Stimulated activated CD8-positive, alpha-beta memory T cell treated with anti-CD3 and anti-CD28 coated beads, Interleukin-2, amount 100 ng/mL, for 1 hour (primary cell): ENCODE data around the gene EQTN.
"Not testable (repeated sequence)": the region's sequence is repeated elsewhere in the genome, so short reads cannot be mapped to it uniquely, and the experiment has no call there.

Experiments
- DNase-seq, 2 donors: peaks; one replicate each; pipeline ENCODE4 v3.0.0-alpha.2; 2020; ENCODE audit warnings: low read depth in 2 of 2

The EQTN gene

GRCh38 chr9:27293996-27294395, 3.0 kb downstream of the EQTN start:
- DNase-seq = no peak

GRCh38 chr9:27292659-27293405, 4.1 kb downstream of the EQTN start:
- DNase-seq = no peak

- DNase-seq = no peak
These were observed 5.7 kb downstream of the EQTN start for GRCh38 chr9:27291292-27291691.

- DNase-seq = no peak
These were observed 14.7 kb downstream of the EQTN start for GRCh38 chr9:27282269-27282668.

- no peak for DNase-seq
These were observed 16.1 kb downstream of the EQTN start for GRCh38 chr9:27280860-27281259.

- DNase-seq = no peak
These were observed 16.7 kb downstream of the EQTN start for GRCh38 chr9:27280249-27280648.

GRCh38 chr9:27279611-27280010, 17.3 kb downstream of the EQTN start:
- no peak for DNase-seq

- no peak for DNase-seq
These were observed 18.6 kb downstream of the EQTN start for GRCh38 chr9:27278374-27278773.

GRCh38 chr9:27276193-27277030, 20.5 kb downstream of the EQTN start:
- no peak for DNase-seq

GRCh38 chr9:27273186-27273585, 23.8 kb downstream of the EQTN start:
- no peak for DNase-seq

- DNase-seq = no peak
These were observed 24.8 kb downstream of the EQTN start for GRCh38 chr9:27272103-27272502.

- no peak for DNase-seq
These were observed 35.3 kb downstream of the EQTN start for GRCh38 chr9:27261517-27262211.

- DNase-seq = no peak
These were observed 36.0 kb downstream of the EQTN start for GRCh38 chr9:27260789-27261516.

- no peak for DNase-seq
These were observed 38.3 kb downstream of the EQTN start for GRCh38 chr9:27258662-27259061.

- DNase-seq = no peak
These were observed 48.2 kb downstream of the EQTN start for GRCh38 chr9:27248702-27249101.

GRCh38 chr9:27247756-27248155, 49.2 kb downstream of the EQTN start:
- no peak for DNase-seq

GRCh38 chr9:27239648-27240047, 57.3 kb downstream of the EQTN start:
- not testable (repeated sequence) for DNase-seq
